WTC11 (cell line): ENCODE measurements around the gene GUCD1.

Experiments used
- CTCF ChIP-seq: fragments of 200-600 bp; IDR thresholded peaks from 2 replicates; pipeline ENCODE4 v1.8.0; 2022; ENCODE audit warnings: antibody characterized with exemption
- ELF4 ChIP-seq: sonication (generic); formaldehyde crosslinking; IDR thresholded peaks from 2 replicates; pipeline ENCODE4 v1.8.1; 2022; ENCODE audit warnings: low read depth, mild to moderate bottlenecking, moderate library complexity, missing genetic modification reagents
- TP53 ChIP-seq: sonication (generic); formaldehyde crosslinking; IDR thresholded peaks from 2 replicates; pipeline ENCODE4 v1.8.1; 2023; ENCODE audit warnings: mild to moderate bottlenecking, missing genetic modification reagents
- ZNF121 ChIP-seq: sonication (generic); formaldehyde crosslinking; IDR thresholded peaks from 2 replicates; pipeline ENCODE4 v1.8.0; 2023; ENCODE audit warnings: missing genetic modification reagents
- ZNF232 ChIP-seq: sonication (generic); formaldehyde crosslinking; IDR thresholded peaks from 2 replicates; pipeline ENCODE4 v1.8.0; 2022; ENCODE audit warnings: mild to moderate bottlenecking, missing genetic modification reagents
- TF ChIP-seq, protein P1 (sequence below): sonication (generic); formaldehyde crosslinking; IDR thresholded peaks from 2 replicates; pipeline ENCODE4 v1.8.1; 2023; ENCODE audit warnings: mild to moderate bottlenecking, missing genetic modification reagents, borderline replicate concordance
- TF ChIP-seq, protein P2 (sequence below): sonication (generic); formaldehyde crosslinking; IDR thresholded peaks from 2 replicates; pipeline ENCODE4 v1.8.1; 2022; ENCODE audit warnings: low read depth, missing genetic modification reagents, borderline replicate concordance

- TF ChIP-seq, protein P1, sequence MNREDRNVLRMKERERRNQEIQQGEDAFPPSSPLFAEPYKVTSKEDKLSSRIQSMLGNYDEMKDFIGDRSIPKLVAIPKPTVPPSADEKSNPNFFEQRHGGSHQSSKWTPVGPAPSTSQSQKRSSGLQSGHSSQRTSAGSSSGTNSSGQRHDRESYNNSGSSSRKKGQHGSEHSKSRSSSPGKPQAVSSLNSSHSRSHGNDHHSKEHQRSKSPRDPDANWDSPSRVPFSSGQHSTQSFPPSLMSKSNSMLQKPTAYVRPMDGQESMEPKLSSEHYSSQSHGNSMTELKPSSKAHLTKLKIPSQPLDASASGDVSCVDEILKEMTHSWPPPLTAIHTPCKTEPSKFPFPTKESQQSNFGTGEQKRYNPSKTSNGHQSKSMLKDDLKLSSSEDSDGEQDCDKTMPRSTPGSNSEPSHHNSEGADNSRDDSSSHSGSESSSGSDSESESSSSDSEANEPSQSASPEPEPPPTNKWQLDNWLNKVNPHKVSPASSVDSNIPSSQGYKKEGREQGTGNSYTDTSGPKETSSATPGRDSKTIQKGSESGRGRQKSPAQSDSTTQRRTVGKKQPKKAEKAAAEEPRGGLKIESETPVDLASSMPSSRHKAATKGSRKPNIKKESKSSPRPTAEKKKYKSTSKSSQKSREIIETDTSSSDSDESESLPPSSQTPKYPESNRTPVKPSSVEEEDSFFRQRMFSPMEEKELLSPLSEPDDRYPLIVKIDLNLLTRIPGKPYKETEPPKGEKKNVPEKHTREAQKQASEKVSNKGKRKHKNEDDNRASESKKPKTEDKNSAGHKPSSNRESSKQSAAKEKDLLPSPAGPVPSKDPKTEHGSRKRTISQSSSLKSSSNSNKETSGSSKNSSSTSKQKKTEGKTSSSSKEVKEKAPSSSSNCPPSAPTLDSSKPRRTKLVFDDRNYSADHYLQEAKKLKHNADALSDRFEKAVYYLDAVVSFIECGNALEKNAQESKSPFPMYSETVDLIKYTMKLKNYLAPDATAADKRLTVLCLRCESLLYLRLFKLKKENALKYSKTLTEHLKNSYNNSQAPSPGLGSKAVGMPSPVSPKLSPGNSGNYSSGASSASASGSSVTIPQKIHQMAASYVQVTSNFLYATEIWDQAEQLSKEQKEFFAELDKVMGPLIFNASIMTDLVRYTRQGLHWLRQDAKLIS: no peak
- TF ChIP-seq CTCF (no peak), ZNF232 (CRISPR knock-in tag) (no peak), ZNF121 (CRISPR knock-in tag) (no peak), ELF4 (CRISPR knock-in tag) (no peak), TP53 (no peak)
- TF ChIP-seq, protein P2, sequence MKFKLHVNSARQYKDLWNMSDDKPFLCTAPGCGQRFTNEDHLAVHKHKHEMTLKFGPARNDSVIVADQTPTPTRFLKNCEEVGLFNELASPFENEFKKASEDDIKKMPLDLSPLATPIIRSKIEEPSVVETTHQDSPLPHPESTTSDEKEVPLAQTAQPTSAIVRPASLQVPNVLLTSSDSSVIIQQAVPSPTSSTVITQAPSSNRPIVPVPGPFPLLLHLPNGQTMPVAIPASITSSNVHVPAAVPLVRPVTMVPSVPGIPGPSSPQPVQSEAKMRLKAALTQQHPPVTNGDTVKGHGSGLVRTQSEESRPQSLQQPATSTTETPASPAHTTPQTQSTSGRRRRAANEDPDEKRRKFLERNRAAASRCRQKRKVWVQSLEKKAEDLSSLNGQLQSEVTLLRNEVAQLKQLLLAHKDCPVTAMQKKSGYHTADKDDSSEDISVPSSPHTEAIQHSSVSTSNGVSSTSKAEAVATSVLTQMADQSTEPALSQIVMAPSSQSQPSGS (CRISPR knock-in tag): no peak
Measured at GRCh38 chr22:24595228-24595627, 40.3 kb upstream of the GUCD1 start.
